Measurements from ENCODE around the gene OBI1.

GRCh38 chr13:78595495-78596398 is 63.2 kb downstream of the OBI1 start:
- TF ChIP-seq CTCF (IDR thresholded peaks at IDR 0.05), result no peak
- TF ChIP-seq POLR2A (IDR thresholded peaks at IDR 0.05), result no peak
